ENCODE measurements around the gene KIFAP3.

DNA sequence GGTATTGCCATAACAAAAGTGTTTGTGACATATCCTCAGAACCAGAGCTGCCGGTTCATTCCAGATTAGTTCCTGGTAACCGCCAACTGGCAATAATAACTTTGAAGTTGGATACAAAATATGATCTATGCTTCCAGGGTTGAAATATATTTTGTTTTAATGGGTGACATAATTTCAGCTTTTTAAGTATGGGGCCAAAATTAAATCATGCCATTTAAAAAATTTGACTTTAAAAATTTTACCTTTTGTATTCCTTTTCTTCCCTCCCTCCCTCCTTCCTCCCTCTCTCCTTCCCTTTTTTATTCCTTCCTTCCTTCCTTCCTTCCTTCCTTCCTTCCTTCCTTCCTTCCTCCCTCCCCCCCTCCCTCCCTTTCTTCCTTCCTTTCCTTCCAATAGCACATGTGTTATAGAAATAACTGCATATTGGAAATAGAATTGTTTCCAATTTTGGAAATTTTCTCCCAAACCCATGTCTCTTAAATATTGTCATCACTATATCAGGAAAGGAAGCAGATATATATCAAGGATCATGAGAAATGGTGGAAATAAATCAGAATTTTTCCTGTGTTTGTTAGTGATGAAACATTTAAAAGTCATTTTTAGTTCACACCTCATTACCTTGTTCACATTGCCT, 12.0 kb upstream of the KIFAP3 start:
- TF ChIP-seq POLR2A (IDR thresholded peaks at IDR 0.05; ENCODE audit: control extremely low read depth in 1 of 2, low read depth in 2 of 2, low read length in 2 of 2) (no peak), SP1 (IDR thresholded peaks at IDR 0.05; ENCODE audit: low read depth, low read length) (no peak), SIN3A (conservative IDR thresholded peaks at IDR 0.05 in 1 of 2, IDR thresholded peaks at IDR 0.05 in 1 of 2; ENCODE audit: low read depth in 1 of 2, low read length in 2 of 2) (no peak), RXRA (IDR thresholded peaks at IDR 0.05; ENCODE audit: insufficient read depth, low read depth, low read length) (no peak), NRF1 (IDR thresholded peaks at IDR 0.05; ENCODE audit: low read depth, low read length) (no peak), CEBPB (IDR thresholded peaks at IDR 0.05; ENCODE audit: low read depth, low read length) (no peak), EZH2 (IDR thresholded peaks at IDR 0.05; ENCODE audit: low read depth, low read length, severe bottlenecking) (no peak), HDAC6 (IDR thresholded peaks at IDR 0.05; ENCODE audit: low read depth, low read length) (no peak), RNF2 (IDR thresholded peaks at IDR 0.05; ENCODE audit: borderline replicate concordance, low read depth, low read length, missing control alignments, poor library complexity, severe bottlenecking) (no peak), SUZ12 (IDR thresholded peaks at IDR 0.05; ENCODE audit: low read length) (no peak), CREB1 (IDR thresholded peaks at IDR 0.05) (no peak), EP300 (IDR thresholded peaks at IDR 0.05; ENCODE audit: borderline replicate concordance in 1 of 2, low read depth in 2 of 2, low read length in 2 of 2) (no peak)
- TF ChIP-seq, protein P1, sequence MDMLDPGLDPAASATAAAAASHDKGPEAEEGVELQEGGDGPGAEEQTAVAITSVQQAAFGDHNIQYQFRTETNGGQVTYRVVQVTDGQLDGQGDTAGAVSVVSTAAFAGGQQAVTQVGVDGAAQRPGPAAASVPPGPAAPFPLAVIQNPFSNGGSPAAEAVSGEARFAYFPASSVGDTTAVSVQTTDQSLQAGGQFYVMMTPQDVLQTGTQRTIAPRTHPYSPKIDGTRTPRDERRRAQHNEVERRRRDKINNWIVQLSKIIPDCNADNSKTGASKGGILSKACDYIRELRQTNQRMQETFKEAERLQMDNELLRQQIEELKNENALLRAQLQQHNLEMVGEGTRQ (IDR thresholded peaks at IDR 0.05; ENCODE audit: low read length), result no peak
- TF ChIP-seq, protein P2, sequence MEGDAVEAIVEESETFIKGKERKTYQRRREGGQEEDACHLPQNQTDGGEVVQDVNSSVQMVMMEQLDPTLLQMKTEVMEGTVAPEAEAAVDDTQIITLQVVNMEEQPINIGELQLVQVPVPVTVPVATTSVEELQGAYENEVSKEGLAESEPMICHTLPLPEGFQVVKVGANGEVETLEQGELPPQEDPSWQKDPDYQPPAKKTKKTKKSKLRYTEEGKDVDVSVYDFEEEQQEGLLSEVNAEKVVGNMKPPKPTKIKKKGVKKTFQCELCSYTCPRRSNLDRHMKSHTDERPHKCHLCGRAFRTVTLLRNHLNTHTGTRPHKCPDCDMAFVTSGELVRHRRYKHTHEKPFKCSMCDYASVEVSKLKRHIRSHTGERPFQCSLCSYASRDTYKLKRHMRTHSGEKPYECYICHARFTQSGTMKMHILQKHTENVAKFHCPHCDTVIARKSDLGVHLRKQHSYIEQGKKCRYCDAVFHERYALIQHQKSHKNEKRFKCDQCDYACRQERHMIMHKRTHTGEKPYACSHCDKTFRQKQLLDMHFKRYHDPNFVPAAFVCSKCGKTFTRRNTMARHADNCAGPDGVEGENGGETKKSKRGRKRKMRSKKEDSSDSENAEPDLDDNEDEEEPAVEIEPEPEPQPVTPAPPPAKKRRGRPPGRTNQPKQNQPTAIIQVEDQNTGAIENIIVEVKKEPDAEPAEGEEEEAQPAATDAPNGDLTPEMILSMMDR (IDR thresholded peaks at IDR 0.05; ENCODE audit: control extremely low read depth in 1 of 3, insufficient read depth in 1 of 3, low read depth in 1 of 3, low read length in 3 of 3), result no peak

Measured in H1 (cell line).